WTC11 (cell line): Measurements from ENCODE around the gene ARHGAP26. TPM values are rescaled to one million over a fixed set of nuclear protein-coding genes. Genes with fewer than 3 reads are reported as not detected.
A peak's percentile ranks its signal among the peaks of the same experiment; 100 is the strongest.

Source experiments
- ATAC-seq: fragments of 200-7000 bp; cut with Tn5 transposase; 2 replicates; pipeline ENCODE4 v1.10.0; 2021; ENCODE audit warnings: mild to moderate bottlenecking, moderate library complexity
- CTCF ChIA-PET: fragments of 300-600 bp; sonication (Branson Sonifier 250); formaldehyde crosslinking; loops from one replicate; lab custom pipeline; 2021; ENCODE audit warnings: antibody characterized with exemption; lab: Charles Lee
- POLR2A ChIA-PET: fragments of 350-600 bp; sonication (Branson Sonifier 250); formaldehyde crosslinking; loops from one replicate; lab custom pipeline; 2021; ENCODE audit warnings: antibody characterized with exemption; lab: Charles Lee
- DNase-seq: peaks from one replicate; pipeline ENCODE4 v3.0.0; 2021; ENCODE audit warnings: low spot score
- H3K27ac Mint-ChIP-seq: 2 replicates; pipeline ENCODE4 v1.8.0; 2021; ENCODE audit warnings: mixed read lengths
- H3K27me3 Mint-ChIP-seq: 2 replicates; pipeline ENCODE4 v1.8.0; 2021; ENCODE audit warnings: low read depth, mild to moderate bottlenecking, moderate library complexity, mixed read lengths
- H3K36me3 Mint-ChIP-seq: 2 replicates; pipeline ENCODE4 v1.8.0; 2021; ENCODE audit warnings: mixed read lengths
- H3K4me1 Mint-ChIP-seq: 2 replicates; pipeline ENCODE4 v1.8.0; 2022; ENCODE audit warnings: mixed read lengths
- H3K4me3 Mint-ChIP-seq: 2 replicates; pipeline ENCODE4 v1.8.0; 2021; ENCODE audit warnings: mild to moderate bottlenecking, moderate library complexity, mixed read lengths
- H3K9me3 Mint-ChIP-seq: 2 replicates; pipeline ENCODE4 v1.8.0; 2021; ENCODE audit warnings: mixed read lengths
- FOXJ3 ChIP-seq: sonication (generic); formaldehyde crosslinking; IDR thresholded peaks from 2 replicates; pipeline ENCODE4 v1.9.0; 2021; ENCODE audit warnings: missing genetic modification reagents, mild to moderate bottlenecking, borderline replicate concordance
- NFE2L1 ChIP-seq: sonication (generic); formaldehyde crosslinking; IDR thresholded peaks from 2 replicates; pipeline ENCODE4 v1.8.1; 2023; ENCODE audit warnings: missing genetic modification reagents
- NR2C2 ChIP-seq: sonication (generic); formaldehyde crosslinking; IDR thresholded peaks from 2 replicates; pipeline ENCODE4 v1.8.0; 2022; ENCODE audit warnings: mild to moderate bottlenecking, missing genetic modification reagents
- OVOL2 ChIP-seq: fragments of 250-450 bp; sonication (Bioruptor Pico); IDR thresholded peaks from 2 replicates; pipeline ENCODE4 v1.9.0; 2021; ENCODE audit warnings: mild to moderate bottlenecking, borderline replicate concordance
- SOX15 ChIP-seq: fragments of 250-450 bp; sonication (Bioruptor Pico); IDR thresholded peaks from 2 replicates; pipeline ENCODE4 v1.9.0; 2021; ENCODE audit warnings: mild to moderate bottlenecking
- ZNF317 ChIP-seq: sonication (generic); formaldehyde crosslinking; IDR thresholded peaks from 2 replicates; pipeline ENCODE4 v1.8.1; 2023; ENCODE audit warnings: low read depth, mild to moderate bottlenecking, moderate library complexity, missing genetic modification reagents, borderline replicate concordance
- ZNF671 ChIP-seq: fragments of 250-450 bp; sonication (Bioruptor Pico); IDR thresholded peaks from 2 replicates; pipeline ENCODE4 v1.8.0; 2021; ENCODE audit warnings: mild to moderate bottlenecking
- total RNA-seq: library from RNA; stranded (reverse); gene quantifications from 3 replicates; pipeline ENCODE4 v1.2.3, GENCODE V29; 2021
- TF ChIP-seq, protein P1 (sequence below): fragments of 200-600 bp; IDR thresholded peaks from 2 replicates; pipeline ENCODE4 v1.8.0; 2022; ENCODE audit warnings: antibody characterized with exemption
- TF ChIP-seq, protein P2 (sequence below): sonication (generic); formaldehyde crosslinking; IDR thresholded peaks from 2 replicates; pipeline ENCODE4 v1.8.0; 2022; ENCODE audit warnings: mild to moderate bottlenecking, missing genetic modification reagents
- TF ChIP-seq, protein P3 (sequence below): sonication (generic); formaldehyde crosslinking; IDR thresholded peaks from 2 replicates; pipeline ENCODE4 v1.8.1; 2023; ENCODE audit warnings: mild to moderate bottlenecking, missing genetic modification reagents
- TF ChIP-seq, protein P4 (sequence below): sonication (generic); formaldehyde crosslinking; IDR thresholded peaks from 2 replicates; pipeline ENCODE4 v1.8.1; 2022; ENCODE audit warnings: missing genetic modification reagents, borderline replicate concordance
- TF ChIP-seq, protein P5 (sequence below): sonication (generic); formaldehyde crosslinking; IDR thresholded peaks from 2 replicates; pipeline ENCODE4 v1.8.0; 2022; ENCODE audit warnings: mild to moderate bottlenecking, missing genetic modification reagents

Gene ARHGAP26
- total RNA-seq, 1 experiment from 2014 or later = 22.3 TPM

DNA sequence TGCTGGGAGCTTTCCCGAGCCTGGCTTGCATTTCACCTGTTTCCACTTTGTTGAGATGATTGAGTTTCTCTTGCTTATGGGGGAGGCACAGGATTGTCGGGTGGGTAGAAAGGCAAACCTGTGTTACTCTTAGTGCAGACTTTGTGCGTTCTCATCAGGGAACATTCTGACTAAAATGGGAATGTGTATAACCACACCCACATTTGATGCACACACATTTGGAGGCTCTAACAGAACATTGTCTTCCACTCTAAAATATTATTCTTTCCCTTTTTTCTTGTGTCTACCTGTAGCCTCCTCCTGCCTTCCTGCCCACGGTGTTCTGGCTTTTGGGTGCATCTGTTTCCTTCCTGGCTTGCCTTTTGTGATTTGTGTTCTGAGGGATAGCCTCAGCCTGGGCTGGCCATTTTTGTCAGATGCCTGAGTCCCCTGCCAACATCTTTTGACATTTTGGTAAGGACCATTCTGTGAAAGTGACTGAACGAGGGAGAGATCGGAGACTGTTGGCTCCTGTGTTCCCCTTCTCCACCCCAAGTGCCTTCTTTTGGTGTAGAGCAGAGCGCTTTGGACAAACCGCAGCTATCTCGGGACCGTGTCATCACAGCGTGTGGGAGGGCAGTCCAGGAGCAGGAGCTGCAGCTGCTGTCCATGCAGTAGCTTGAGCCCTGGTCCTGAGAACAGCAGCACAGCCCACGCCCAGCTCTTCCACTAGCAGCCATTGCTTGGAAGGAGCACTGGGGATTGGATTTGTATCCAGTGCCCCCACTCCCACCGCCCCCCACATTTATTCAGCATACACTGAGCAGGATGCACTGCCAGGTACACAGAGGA, 101.4 kb downstream of the ARHGAP26 start:
- H3K27me3 Mint-ChIP-seq = no peaks in the 10 kb centered on the region
- no peak; the same call in none of the 2 replicates for ATAC-seq
- TF ChIP-seq FOXJ3 = no peak
- no peak for TF ChIP-seq NR2C2
- TF ChIP-seq, protein P1, sequence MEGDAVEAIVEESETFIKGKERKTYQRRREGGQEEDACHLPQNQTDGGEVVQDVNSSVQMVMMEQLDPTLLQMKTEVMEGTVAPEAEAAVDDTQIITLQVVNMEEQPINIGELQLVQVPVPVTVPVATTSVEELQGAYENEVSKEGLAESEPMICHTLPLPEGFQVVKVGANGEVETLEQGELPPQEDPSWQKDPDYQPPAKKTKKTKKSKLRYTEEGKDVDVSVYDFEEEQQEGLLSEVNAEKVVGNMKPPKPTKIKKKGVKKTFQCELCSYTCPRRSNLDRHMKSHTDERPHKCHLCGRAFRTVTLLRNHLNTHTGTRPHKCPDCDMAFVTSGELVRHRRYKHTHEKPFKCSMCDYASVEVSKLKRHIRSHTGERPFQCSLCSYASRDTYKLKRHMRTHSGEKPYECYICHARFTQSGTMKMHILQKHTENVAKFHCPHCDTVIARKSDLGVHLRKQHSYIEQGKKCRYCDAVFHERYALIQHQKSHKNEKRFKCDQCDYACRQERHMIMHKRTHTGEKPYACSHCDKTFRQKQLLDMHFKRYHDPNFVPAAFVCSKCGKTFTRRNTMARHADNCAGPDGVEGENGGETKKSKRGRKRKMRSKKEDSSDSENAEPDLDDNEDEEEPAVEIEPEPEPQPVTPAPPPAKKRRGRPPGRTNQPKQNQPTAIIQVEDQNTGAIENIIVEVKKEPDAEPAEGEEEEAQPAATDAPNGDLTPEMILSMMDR = no peak
- TF ChIP-seq, protein P2, sequence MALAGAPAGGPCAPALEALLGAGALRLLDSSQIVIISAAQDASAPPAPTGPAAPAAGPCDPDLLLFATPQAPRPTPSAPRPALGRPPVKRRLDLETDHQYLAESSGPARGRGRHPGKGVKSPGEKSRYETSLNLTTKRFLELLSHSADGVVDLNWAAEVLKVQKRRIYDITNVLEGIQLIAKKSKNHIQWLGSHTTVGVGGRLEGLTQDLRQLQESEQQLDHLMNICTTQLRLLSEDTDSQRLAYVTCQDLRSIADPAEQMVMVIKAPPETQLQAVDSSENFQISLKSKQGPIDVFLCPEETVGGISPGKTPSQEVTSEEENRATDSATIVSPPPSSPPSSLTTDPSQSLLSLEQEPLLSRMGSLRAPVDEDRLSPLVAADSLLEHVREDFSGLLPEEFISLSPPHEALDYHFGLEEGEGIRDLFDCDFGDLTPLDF (CRISPR knock-in tag) = no peak
- TF ChIP-seq OVOL2 (CRISPR knock-in tag) = no peak
- TF ChIP-seq, protein P3, sequence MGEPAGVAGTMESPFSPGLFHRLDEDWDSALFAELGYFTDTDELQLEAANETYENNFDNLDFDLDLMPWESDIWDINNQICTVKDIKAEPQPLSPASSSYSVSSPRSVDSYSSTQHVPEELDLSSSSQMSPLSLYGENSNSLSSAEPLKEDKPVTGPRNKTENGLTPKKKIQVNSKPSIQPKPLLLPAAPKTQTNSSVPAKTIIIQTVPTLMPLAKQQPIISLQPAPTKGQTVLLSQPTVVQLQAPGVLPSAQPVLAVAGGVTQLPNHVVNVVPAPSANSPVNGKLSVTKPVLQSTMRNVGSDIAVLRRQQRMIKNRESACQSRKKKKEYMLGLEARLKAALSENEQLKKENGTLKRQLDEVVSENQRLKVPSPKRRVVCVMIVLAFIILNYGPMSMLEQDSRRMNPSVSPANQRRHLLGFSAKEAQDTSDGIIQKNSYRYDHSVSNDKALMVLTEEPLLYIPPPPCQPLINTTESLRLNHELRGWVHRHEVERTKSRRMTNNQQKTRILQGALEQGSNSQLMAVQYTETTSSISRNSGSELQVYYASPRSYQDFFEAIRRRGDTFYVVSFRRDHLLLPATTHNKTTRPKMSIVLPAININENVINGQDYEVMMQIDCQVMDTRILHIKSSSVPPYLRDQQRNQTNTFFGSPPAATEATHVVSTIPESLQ (CRISPR knock-in tag) = no peak
- no peak for TF ChIP-seq SOX15 (CRISPR knock-in tag)
- CTCF ChIA-PET = interaction anchor here (0.8 to 3.1 kb wide), 7 partner anchors 9 to 158 kb away, joined by 4 to 22 read pairs (median 11); partner anchors contain the start of gene ARHGAP26
- DNase-seq = no peak
- no peaks in the 10 kb centered on the region for H3K36me3 Mint-ChIP-seq
- no peak overlapping the region for H3K4me3 Mint-ChIP-seq
- H3K4me1 Mint-ChIP-seq = peaks cover 49% of the 10 kb centered on the region
- peak overlapping the region; percentile 35; the same call in 1 of the 2 replicates for H3K27ac Mint-ChIP-seq
- H3K9me3 Mint-ChIP-seq = no peaks in the 10 kb centered on the region
- POLR2A ChIA-PET = interaction anchor here (2.4 kb wide), 1 partner anchor 101 kb away, joined by 6 read pairs; the partner anchor contains the start of gene ARHGAP26

DNA sequence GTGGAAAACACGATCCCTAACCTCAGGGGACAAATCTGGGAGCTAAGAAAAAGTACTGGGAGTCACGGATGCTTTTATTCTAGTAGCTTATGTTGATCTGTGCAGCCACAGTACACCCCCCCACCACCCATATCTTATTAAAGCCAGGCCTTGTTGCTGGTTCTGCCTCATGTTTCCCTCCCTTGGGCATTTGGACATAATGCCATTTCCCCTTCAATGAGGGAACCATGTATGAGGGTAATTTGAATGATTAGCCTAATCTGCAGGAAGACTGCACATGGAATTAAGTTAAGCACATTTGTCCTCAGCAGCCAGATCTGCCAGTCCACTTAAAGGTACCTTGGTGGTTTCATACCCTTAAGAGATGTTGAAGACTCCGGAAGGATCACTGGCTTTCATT, 102.0 kb downstream of the ARHGAP26 start:
- CTCF ChIA-PET = interaction anchor here (1.9 to 3.1 kb wide), 6 partner anchors 8 to 159 kb away, joined by 9 to 22 read pairs (median 12); partner anchors contain the start of gene ARHGAP26
- peaks cover 49% of the 10 kb centered on the region for H3K4me1 Mint-ChIP-seq
- H3K36me3 Mint-ChIP-seq = no peaks in the 10 kb centered on the region
- 0 out of 2 replicates have a peak overlapping the region, but pooled peaks have one; percentile 23 for H3K27ac Mint-ChIP-seq
- ATAC-seq (no peak), DNase-seq (no peak)
- H3K9me3 Mint-ChIP-seq = no peaks in the 10 kb centered on the region
- POLR2A ChIA-PET = interaction anchor here (2.4 kb wide), 1 partner anchor 101 kb away, joined by 6 read pairs; the partner anchor contains the start of gene ARHGAP26
- TF ChIP-seq, protein P2 (CRISPR knock-in tag) = no peak
- TF ChIP-seq NFE2L1 (CRISPR knock-in tag) (no peak), ZNF317 (CRISPR knock-in tag) (no peak), ZNF671 (CRISPR knock-in tag) (no peak)
- TF ChIP-seq, protein P1 = no peak
- TF ChIP-seq, protein P4, sequence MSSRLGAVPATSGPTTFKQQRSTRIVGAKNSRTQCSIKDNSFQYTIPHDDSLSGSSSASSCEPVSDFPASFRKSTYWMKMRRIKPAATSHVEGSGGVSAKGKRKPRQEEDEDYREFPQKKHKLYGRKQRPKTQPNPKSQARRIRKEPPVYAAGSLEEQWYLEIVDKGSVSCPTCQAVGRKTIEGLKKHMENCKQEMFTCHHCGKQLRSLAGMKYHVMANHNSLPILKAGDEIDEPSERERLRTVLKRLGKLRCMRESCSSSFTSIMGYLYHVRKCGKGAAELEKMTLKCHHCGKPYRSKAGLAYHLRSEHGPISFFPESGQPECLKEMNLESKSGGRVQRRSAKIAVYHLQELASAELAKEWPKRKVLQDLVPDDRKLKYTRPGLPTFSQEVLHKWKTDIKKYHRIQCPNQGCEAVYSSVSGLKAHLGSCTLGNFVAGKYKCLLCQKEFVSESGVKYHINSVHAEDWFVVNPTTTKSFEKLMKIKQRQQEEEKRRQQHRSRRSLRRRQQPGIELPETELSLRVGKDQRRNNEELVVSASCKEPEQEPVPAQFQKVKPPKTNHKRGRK (CRISPR knock-in tag) = no peak
- TF ChIP-seq, protein P5, sequence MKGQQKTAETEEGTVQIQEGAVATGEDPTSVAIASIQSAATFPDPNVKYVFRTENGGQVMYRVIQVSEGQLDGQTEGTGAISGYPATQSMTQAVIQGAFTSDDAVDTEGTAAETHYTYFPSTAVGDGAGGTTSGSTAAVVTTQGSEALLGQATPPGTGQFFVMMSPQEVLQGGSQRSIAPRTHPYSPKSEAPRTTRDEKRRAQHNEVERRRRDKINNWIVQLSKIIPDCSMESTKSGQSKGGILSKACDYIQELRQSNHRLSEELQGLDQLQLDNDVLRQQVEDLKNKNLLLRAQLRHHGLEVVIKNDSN (CRISPR knock-in tag) = no peak
- H3K4me3 Mint-ChIP-seq = no peak overlapping the region
- H3K27me3 Mint-ChIP-seq = no peaks in the 10 kb centered on the region
